GM18499 (cell line): ENCODE data around the gene COX5A.
"Not testable (repeated sequence)": the region's sequence is repeated elsewhere in the genome, so short reads cannot be mapped to it uniquely, and the experiment has no call there.

Experiments
- ATAC-seq: cut with Tn5 transposase; IDR thresholded peaks from one replicate; pipeline ENCODE4 v1.9.1; 2021; ENCODE audit warnings: moderate number of reproducible peaks; ENCODE audit not compliant: insufficient read depth, unreplicated experiment

COX5A gene

GRCh38 chr15:74902295-74903075, 35.4 kb downstream of the COX5A start:
- ATAC-seq = no peak

- ATAC-seq = no peak
These were observed 36.2 kb downstream of the COX5A start for GRCh38 chr15:74901612-74902063.

DNA sequence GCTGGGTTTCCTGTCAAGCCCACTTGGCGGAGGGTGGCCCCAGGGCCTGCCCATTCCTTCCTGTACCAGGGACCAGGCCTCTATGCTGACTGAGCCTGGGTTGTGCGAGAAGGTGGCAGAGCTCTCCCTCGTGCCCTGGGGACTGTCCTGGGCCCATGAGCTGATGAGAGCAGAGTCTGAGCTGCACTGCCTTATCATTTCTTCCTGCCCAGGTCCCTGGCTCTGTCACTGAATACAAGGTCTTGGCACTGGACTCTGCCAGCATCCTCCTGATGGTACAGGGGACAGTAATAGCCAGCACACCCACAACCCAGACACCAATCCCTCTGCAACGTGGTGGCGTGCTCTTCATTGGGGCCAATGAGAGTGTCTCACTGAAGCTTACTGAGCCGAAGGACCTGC, 40.6 kb downstream of the COX5A start:
- no peak for ATAC-seq

- ATAC-seq = no peak
These were observed 41.6 kb downstream of the COX5A start for GRCh38 chr15:74896316-74896715.

- no peak for ATAC-seq
These were observed 42.0 kb downstream of the COX5A start for GRCh38 chr15:74895830-74896229.

GRCh38 chr15:74894383-74894782, 43.5 kb downstream of the COX5A start:
- not testable (repeated sequence) for ATAC-seq

GRCh38 chr15:74893627-74894026, 44.2 kb downstream of the COX5A start:
- ATAC-seq = no peak

- no peak for ATAC-seq
These were observed 44.9 kb downstream of the COX5A start for GRCh38 chr15:74892931-74893330.

DNA sequence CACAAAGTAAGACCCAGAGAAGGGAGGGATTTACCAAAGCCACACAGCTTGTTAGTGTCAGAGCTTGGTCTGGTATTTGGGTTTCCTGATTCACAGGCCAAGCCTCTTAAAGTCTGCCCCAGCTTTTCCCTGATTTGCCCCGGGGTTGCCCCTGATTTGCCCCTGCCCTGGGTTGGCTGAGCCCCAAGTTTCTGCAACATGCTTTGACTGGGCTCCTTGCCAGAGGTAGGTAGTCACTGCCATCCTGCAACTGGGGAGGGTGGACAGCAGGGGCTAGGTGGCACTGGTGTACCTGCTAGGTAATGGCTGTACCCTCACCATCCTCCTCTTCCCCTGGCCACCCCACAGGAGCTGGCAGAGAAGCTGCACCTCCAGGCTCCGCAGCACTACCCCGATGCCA, 45.6 kb downstream of the COX5A start:
- ATAC-seq = no peak

DNA sequence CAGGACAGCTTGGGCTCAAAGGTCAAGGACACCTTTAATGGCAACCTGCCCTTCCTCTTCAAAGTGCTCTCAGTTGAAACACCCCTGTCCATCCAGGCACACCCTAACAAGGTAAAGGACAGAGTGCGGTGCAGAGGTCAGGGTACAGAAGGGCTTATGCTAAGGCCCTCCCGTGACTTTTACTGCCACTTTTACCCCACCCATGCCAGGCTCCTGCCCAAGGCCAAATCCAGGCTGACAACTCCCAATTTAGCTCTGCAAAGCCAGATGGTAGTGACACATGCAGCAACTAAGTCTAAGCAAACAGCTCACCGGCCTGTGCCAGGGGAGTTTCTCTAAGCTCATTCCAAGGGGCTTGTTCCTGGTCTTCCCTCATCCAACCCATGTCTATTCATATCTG, 46.4 kb downstream of the COX5A start:
- ATAC-seq = no peak

DNA sequence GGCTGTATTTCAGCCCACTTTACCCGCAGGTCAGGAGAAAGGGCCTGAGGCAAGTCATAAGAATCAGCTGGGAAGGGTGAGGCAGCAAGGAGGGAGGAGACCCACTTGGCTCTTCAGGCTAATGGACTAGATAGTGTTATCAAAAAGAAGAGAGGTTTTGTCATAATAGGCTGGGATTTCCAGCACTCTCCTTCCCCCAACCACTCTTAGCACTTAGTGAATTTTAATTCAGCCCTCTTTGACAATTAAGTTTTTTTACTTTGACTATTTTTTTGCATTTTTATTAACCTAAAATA, 47.3 kb downstream of the COX5A start:
- ATAC-seq = no peak

DNA sequence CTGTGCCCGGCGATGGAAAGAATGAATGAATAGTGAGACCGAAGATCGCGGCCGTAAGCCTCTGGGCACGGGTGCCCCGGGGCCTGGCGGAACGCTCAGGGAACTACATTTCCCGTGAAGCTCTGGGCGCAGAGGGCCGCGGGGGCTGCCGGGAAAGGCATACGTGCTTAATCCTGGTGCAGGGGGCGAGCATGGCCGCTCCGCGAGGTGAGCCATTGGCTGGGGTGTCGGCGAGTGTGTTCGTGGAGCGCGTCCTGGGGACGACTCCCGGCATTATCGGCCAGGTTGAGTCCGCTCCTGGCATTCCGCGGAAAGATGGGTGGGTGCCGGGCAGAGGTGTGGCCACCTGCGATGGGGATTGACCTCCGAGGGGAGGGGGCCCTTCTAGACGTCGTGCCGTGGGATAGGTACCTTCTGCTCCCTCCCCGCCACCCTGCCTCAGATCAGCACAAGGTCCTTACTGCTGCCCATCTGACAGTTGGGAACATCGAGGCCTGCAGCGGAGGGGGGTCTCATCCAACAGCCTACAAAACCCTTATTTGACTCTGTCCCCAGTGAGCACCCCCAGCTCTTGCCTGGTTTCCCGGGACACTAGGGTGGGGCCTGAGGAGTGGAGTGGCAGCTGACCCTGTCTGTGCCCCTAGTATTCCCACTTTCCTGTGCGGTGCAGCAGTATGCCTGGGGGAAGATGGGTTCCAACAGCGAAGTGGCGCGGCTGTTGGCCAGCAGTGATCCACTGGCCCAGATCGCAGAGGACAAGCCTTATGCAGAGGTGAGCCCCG, 47.8 kb downstream of the COX5A start, which contains the start of gene MPI:
TSS of gene MPI (plus strand) at position 160 of the 782 bp plus-strand sequence. CDS start at position 192, 32 bp downstream.
- ATAC-seq = no peak

DNA sequence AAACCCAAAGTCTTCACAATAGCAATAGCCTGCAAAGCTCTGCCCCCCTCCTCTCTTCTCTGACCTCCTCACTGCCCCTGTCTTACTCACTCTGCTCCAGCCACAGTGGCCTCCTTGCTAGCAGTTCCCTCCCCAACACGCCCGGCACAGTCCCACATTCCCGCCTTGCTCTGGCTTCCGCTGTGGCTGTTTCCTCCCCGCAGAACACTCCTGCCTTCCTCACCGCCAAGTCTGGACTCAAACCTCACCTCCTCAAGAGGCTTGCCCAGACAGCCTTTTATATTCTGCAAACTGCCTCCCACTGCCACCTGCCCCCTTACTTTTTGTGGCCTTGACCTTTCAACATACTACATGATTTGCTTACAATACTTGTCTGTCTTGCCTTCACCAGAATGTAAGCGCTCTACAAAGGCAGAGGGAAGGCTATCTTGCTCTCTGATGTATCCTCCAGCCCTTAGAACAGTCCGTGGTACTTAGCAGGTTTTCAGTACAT, 48.4 kb downstream of the COX5A start:
- ATAC-seq = no peak

- ATAC-seq = no peak
These were observed 49.2 kb downstream of the COX5A start for GRCh38 chr15:74888716-74889115.

- ATAC-seq = not testable (repeated sequence)
These were observed 50.2 kb downstream of the COX5A start for GRCh38 chr15:74887537-74888193.

DNA sequence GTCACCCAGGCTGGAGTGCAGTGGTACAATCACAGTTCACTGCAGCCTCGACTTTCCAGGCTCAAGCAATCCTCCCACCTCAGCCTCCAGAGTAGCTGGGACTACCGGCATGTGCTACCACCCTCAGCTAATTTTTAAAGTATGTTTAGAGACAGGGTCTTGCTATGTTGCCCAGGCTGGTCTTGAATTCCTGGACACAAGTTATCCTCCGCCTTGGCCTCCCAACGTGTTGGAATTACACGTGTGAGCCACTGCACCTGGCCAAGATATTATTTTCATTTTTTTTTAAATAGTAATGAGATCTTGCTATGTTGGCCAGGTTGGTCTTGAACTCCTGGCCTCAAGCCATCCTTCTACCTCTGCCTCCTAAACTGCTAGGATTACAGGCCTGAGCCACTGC, 52.4 kb downstream of the COX5A start:
- no peak for ATAC-seq

DNA sequence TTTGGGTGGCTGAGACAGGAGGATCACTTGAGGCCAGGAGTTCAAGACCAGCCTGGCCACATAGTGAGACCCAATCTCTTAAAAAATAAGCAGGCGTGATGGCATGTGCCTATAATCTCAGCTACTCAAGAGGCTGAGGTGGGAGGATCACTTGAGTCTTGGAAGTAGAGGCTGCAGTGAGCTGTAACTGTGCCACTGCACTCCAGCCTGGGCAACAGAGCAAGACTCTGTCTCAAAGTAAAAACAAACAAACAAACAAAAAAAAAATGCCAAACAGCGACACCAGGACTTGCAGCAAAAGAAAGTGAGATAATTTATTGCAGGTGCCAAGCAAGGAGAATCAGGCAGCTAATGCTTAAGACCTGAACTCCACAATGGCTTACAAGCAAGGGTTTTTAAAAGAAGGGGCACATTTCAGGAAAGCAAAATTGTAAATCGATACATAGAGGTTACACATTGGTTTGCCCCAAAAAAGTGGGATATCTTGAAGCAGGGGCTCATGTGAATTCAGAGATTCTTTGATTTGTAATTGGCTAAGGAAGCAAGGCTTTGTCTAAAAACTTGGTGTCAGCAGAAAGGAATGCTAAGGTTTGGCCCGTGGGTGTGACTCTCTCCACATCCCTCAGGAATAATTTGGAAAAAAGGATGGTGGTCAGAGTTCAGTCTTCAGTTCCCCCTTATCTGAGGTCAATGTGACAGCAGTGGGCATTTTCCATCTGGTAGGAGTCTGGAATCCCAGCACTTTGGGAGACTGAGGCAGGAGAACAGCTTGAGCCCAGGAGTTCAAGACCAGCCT, 53.2 kb downstream of the COX5A start:
- no peak for ATAC-seq

- no peak for ATAC-seq
These were observed 55.3 kb downstream of the COX5A start for GRCh38 chr15:74882528-74882927.

GRCh38 chr15:74878273-74878672, 59.6 kb downstream of the COX5A start:
- no peak for ATAC-seq

GRCh38 chr15:74873756-74874424, 64.0 kb downstream of the COX5A start:
- no peak for ATAC-seq
